GM18873 (cell line): ENCODE measurements around the gene NTSR1.
A peak's percentile ranks its signal among the peaks of the same experiment; 100 is the strongest.

Source experiments
- ATAC-seq: cut with Tn5 transposase; IDR thresholded peaks from one replicate; pipeline ENCODE4 v1.9.1; 2021; ENCODE audit warnings: mild to moderate bottlenecking, moderate library complexity, moderate number of reproducible peaks; ENCODE audit not compliant: unreplicated experiment, low FRiP score

Gene NTSR1

GRCh38 chr20:62736407-62737071 lies 27.9 kb downstream of the NTSR1 start:
- no peak for ATAC-seq

- ATAC-seq, result no peak
Measured at GRCh38 chr20:62737271-62737811, 28.7 kb downstream of the NTSR1 start.

GRCh38 chr20:62738025-62738881 lies 29.6 kb downstream of the NTSR1 start:
- ATAC-seq, result no peak

- ATAC-seq, result no peak
Measured at GRCh38 chr20:62739067-62739466, 30.4 kb downstream of the NTSR1 start.

- peak; percentile 25 for ATAC-seq
Measured at GRCh38 chr20:62739581-62740285, 31.1 kb downstream of the NTSR1 start.

- peak; percentile 75 for ATAC-seq
Measured at GRCh38 chr20:62740286-62741141, 31.9 kb downstream of the NTSR1 start.

GRCh38 chr20:62741191-62741691 lies 32.6 kb downstream of the NTSR1 start:
- no peak for ATAC-seq

- no peak for ATAC-seq
Measured at GRCh38 chr20:62741701-62742491, 33.3 kb downstream of the NTSR1 start.

- ATAC-seq, result no peak
Measured at GRCh38 chr20:62742550-62742949, 33.9 kb downstream of the NTSR1 start.

GRCh38 chr20:62742979-62743776 lies 34.5 kb downstream of the NTSR1 start:
- ATAC-seq, result no peak

GRCh38 chr20:62743777-62744317 lies 35.2 kb downstream of the NTSR1 start:
- ATAC-seq, result no peak

GRCh38 chr20:62744741-62745191 lies 36.1 kb downstream of the NTSR1 start:
- ATAC-seq, result no peak

GRCh38 chr20:62745279-62745951 lies 36.8 kb downstream of the NTSR1 start:
- no peak for ATAC-seq

GRCh38 chr20:62745952-62746288 lies 37.3 kb downstream of the NTSR1 start:
- ATAC-seq, result no peak

- ATAC-seq, result no peak
Measured at GRCh38 chr20:62748311-62748710, 39.7 kb downstream of the NTSR1 start.

- no peak for ATAC-seq
Measured at GRCh38 chr20:62749851-62750445, 41.3 kb downstream of the NTSR1 start.

- ATAC-seq, result no peak
Measured at GRCh38 chr20:62751551-62752150, 43.0 kb downstream of the NTSR1 start.
